Hematopoietic multipotent progenitor cell treated with erythropoietin and hydrocortisone succinate and interleukin-3 and kit ligand, for 6 days (in vitro differentiated cells): ENCODE data around the gene LRRC23.
"Not testable (repeated sequence)": the region's sequence is repeated elsewhere in the genome, so short reads cannot be mapped to it uniquely, and the experiment has no call there.

Source experiments
- DNase-seq: peaks from one replicate; pipeline ENCODE4 v3.0.0-alpha.2; 2015

The LRRC23 gene

GRCh38 chr12:6903722-6904121 lies 900 bp upstream of the LRRC23 start:
- peak; percentile 29 for DNase-seq

- no peak for DNase-seq
Observed at GRCh38 chr12:6905414-6906040, 905 bp downstream of the LRRC23 start.

- not testable (repeated sequence) for DNase-seq
Observed at GRCh38 chr12:6908141-6908540, 3.5 kb downstream of the LRRC23 start.

- DNase-seq = no peak
Observed at GRCh38 chr12:6909421-6910145, 5.0 kb downstream of the LRRC23 start.

- no peak for DNase-seq
Observed at GRCh38 chr12:6912164-6912935, 7.7 kb downstream of the LRRC23 start.

GRCh38 chr12:6914246-6914946 lies 9.8 kb downstream of the LRRC23 start, which contains the start of gene ENO2:
TSS of gene ENO2 (plus strand) at chr12:6914580. CDS start at chr12:6915833, 1,253 bp downstream.
- peak; percentile 80 for DNase-seq

GRCh38 chr12:6914947-6915788 lies 10.5 kb downstream of the LRRC23 start:
- DNase-seq = peak; percentile 61

GRCh38 chr12:6915789-6916285 lies 11.2 kb downstream of the LRRC23 start:
- no peak for DNase-seq

- DNase-seq = no peak
Observed at GRCh38 chr12:6916426-6917200, 12.0 kb downstream of the LRRC23 start.

GRCh38 chr12:6917491-6918231 lies 13.0 kb downstream of the LRRC23 start:
- DNase-seq = no peak

- no peak for DNase-seq
Observed at GRCh38 chr12:6919588-6919987, 15.0 kb downstream of the LRRC23 start.

- no peak for DNase-seq
Observed at GRCh38 chr12:6921539-6921938, 16.9 kb downstream of the LRRC23 start.

GRCh38 chr12:6921996-6922946 lies 17.6 kb downstream of the LRRC23 start:
- DNase-seq = no peak

GRCh38 chr12:6923003-6923732 lies 18.5 kb downstream of the LRRC23 start:
- DNase-seq = no peak

GRCh38 chr12:6923851-6924250 lies 19.2 kb downstream of the LRRC23 start:
- DNase-seq = no peak

GRCh38 chr12:6925239-6925539 lies 20.6 kb downstream of the LRRC23 start:
- no peak for DNase-seq

- DNase-seq = no peak
Observed at GRCh38 chr12:6925540-6926279, 21.1 kb downstream of the LRRC23 start.
